NCI-H82 treated with DMSO at 0.1 percent for 48 hours (cell line): ENCODE data around the gene CCDC142.

Experiments used
- DNase-seq: peaks from one replicate; lab custom pipeline; 2025; ENCODE audit not compliant: unreplicated experiment; lab: John Stamatoyannopoulos, UW

The CCDC142 gene

DNA sequence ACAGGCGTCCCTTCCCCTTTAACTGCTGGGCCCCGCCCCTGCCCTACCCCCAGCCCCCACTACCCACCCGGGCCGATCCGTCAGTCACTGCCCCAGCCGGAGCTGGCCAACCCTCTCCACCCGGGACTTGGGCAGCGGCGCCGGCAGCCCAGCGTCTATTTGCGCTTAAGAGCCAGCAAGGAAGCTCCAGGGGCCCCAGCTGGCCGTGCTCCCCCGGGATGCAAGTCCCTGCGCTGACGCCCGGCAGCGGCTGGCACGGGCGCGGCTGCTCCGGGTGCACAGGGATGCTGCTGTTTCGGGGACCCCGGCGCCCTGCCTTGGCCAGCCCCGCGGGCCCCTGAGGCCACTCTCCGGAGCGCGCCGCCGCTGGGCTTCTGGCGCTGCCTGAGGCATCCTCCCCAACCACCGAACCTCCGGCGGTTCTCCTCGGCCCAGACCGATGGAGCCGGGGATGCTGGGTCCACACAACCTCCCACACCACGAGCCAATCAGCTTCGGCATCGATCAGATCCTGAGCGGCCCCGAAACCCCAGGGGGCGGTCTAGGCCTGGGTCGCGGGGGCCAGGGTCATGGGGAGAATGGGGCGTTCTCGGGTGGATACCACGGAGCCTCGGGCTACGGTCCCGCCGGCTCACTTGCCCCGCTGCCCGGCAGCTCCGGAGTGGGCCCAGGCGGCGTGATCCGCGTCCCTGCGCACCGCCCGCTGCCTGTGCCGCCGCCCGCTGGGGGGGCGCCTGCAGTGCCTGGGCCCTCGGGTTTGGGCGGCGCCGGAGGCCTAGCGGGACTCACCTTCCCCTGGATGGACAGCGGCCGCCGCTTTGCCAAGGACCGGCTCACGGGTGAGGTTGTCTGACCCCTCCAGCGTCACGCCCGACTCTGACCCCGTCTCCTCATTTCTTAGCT, 31.8 kb upstream of the CCDC142 start, which contains the start of gene TLX2:
Gene TLX2, plus strand, starts transcription at position 83 of the 903 bp plus-strand sequence. Its CDS starts 357 bp downstream, at position 440.
- DNase-seq: no peak

DNA sequence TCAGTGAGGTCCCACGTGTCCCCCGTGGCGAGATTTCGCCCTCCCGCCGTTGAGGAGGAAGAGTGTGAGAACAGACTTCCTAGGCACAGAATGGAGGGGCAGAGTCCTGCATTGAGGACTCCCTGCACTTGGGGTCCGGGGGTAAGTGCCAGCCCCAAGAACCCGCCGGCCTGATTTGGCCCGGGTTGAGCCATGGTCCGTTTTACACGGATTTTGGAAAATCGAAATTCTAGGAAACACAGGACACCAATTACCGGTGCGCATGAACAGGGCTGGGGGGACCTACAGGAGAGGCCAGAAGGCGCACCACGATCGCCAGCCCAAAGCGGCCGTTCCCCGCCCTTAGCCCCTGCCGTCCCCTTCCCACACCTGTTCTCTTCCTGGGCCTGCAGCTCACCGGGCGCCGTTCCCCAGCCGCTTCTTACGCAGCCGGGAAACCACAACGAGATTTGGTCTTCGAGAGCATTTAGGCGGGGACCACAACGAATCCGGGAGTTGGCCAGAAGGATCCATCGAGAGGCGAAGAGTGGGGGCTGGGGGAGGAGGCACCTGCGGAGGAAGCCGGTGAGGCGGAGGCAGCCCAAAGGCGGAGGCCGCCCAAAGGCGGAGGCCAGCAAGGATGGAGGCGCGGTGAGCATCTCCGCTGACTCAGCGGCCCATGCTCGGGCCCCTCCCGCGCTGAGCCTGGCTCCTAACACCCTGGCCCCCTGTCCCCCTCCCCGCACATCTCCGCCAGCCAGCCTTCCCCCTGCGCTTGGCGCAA, 31.0 kb upstream of the CCDC142 start:
- DNase-seq: peak; percentile 81

DNA sequence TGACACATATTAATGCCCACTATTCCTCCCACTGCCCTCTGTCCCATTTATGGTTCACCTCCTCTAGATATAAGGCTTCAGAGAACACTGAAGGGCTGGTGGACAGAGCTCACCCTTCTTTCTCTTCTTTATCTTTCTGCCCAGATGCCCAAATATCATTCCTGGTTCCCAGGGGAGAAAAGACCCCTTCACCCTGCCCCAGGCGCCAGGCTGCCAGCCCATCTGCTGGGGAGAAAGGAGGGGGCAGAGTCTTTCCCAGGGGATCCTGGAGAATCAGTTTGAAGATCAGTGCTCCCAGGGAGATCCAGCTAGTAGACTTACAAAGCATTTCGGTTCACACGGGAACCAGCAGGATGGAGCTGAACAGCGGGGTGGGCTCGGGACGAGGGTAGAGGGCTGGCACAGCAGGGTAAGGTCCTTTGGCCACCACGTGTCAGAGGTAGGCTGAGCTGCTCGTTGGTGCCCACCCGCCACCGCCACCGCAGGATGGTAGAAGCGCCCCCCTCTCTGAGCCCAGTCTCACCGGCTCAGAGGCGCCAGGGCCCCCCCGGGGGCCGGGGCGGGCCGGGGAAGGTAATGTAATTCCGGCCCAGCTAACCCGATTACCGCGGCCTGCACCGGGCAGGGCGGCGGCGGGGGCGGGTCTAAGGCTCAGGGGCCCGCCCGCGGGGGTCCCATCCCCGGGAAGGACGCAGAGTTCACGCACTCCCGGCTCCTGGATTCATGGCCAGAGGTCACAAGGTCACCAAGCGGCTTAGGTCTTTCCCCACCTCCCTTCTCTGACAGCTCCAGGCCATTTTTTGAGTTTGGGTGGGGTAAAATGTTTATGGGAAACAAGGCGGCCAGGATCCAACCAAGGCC, 30.2 kb upstream of the CCDC142 start:
- peak; percentile 86 for DNase-seq

DNA sequence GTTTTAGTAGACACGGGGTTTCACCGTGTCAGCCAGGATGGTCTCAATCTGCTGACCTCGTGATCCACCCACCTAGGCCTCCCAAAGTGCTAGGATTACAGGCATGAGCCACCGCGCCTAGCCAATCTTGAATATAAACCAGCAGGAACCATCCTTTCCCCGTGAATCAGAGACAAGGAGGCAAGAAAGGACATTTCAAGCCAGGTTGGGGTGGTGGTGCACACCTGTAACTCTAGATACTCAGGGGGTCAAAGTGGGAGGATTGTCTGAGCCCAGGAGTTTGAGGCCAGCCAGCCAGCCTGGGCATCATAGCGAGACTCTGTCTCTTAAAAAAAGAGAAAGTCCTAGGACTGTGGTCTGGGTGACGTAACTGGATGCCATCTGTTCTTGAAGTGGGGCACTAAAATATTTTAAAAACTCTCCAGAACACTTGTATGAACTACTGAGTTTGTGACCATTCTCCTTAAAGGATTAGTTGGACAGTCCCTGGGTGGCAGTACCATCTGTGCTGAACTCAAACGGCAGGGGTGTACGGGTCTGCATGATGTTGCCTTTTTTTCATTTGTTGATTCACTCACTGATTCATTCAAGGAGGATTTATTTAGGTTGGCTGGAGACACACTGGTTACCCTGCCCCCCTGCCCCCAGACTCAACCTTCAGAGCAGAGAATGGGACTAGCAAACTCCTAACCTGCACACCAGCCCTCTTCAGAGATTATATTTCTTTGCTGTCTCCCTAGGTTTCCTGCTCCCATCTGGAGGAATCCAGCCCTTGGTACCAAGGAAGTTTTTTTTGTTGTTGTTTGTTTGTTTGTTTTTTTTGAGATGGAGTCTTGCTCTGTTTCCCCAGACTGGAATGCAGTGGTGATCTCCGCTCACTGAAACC, 28.5 kb upstream of the CCDC142 start:
- DNase-seq: peak; percentile 76

DNA sequence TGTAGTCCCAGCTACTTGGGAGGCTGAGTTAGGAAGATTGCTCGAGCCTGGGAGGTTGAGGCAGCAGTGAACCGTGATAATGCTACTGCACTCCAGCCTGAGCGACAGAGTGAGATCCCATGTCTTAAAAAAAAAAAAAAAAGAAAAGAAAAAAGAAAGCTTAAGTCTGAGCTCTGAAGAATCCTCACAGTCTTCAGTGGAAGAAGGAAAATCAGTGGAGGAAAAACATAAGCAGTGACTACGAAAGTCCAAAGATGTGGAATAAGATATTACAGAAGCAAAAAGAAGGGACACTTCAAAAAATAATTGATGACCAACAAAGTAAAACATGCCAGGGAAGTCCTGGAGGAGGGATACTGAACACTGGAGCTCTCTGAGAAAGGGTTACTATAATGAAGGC, 27.5 kb upstream of the CCDC142 start:
- no peak for DNase-seq

DNA sequence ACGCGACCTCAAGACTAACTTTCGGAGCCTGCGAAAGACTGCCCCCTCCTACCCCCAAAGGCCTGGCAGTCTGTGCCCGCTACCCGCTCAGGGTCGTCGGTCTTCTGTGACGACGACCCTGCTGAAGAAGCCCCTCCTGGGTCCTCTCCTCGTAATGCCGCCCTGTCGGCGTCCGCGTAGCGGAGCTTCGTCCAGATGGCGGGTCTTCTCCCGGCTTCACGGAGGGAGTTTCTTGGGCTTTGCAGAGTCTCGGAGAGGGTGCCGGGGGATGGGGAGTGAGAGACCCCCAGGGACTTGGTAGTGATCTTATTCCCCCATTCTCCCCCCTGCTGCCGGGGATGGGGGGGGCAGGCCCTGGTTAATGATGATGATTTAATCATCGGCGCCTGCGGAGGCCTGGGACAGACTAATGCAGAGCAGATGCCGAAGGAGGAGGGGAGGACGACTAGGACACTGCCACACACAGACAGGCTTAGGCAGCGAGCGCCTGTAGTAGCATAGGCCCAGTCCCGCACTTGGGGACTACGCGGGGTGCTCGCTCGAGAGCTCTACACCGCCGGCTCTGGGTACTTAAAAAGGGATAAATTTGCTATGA, 25.2 kb upstream of the CCDC142 start:
- DNase-seq: peak; percentile 94

DNA sequence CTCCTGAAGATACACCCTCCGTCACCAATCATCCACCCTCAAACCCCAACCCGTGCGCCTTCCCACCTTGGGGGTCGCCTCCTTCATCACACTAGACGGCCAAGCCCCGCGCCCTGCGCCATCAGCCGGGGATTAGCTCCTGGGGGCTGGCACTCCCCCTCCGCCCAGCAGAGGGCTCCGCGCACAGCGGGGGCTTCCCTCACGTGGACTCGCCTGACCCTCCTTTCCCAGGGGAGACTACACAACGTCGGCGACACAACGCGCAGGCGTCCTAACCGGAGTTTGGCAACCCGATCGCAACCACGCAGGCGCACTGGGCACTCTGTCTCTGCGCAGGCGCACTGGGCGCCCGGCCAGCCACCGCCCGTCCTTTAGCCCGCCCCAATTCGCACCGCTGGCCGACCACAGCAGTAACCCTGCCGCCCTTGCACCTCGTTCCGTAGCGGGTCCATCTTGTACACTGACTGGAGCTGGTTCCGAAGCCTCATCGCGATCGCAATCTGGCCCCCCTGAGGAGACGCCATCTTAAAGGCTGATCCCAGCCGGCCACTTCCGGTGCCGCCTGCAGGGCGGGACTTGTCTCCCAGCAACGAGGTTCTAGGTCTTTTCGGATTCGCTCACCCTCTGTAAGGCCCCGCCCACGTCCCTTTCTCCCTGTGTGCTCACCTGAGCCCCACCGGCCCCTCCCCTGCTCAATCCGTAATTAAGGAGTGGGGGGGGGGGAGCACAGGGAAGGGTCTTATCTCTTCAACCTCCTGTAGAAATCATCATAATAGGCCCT, 24.5 kb upstream of the CCDC142 start, which contains the start of gene PCGF1:
Gene PCGF1, minus strand, starts transcription at position 551 of the 781 bp plus-strand sequence. Its CDS starts 27 bp downstream, at position 524.
- peak; percentile 99 for DNase-seq

DNA sequence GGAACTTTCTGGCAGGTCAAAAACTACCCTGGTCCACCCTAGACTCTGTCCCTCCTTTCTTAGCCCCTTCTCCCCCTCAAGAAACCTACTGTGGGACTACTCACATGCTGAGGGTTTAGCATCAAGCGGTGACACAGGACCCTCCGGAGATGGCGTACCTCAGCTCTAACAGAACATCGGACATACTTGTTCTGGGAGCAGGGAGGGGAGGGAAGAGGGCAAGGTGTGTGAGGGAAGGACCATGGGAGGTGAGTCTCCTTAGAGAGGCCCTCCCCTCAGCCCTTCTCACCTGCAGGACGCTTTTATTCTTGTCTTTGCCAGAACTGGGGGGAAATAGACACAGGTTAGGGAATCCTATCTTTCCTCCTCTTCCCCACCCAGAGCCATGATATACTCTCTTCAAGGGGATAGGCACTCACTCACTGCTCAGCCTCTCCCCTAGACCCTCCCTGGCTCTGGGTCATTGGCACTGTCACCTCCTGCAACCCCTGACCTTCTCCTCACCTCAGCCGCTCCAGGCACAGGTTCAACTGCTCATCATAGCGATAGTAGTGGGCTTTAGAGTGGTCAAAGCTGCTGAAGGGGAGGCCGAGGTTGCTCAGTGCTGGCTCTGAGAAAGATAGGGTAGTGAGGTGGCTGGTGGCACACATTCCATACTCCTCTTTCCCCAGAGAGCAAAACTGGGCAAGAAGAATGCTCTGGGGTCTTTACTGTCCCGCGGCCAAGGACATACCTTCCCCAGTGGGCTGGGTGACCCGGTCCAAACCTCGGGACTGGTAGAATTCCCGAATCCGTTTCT, 22.8 kb upstream of the CCDC142 start:
- DNase-seq: no peak

DNA sequence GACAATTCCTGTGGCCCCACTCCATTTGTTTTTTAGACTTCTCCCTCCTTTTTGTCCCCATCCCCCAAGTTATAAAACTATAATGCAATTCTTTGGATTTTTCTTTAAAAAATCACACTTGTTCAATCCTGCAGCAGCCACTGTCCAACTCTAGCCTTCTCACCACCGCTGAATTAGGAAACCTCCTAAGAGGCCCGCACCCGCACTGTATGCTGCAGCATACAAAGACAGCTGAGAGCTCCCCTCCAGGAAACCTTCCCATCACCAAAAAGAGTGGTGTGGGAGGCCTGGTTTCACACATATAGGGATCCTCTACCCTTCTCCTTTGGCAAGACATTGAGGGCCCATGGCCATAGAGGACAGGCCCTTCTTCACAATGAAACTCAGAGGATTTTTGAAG, 21.8 kb upstream of the CCDC142 start:
- no peak for DNase-seq

DNA sequence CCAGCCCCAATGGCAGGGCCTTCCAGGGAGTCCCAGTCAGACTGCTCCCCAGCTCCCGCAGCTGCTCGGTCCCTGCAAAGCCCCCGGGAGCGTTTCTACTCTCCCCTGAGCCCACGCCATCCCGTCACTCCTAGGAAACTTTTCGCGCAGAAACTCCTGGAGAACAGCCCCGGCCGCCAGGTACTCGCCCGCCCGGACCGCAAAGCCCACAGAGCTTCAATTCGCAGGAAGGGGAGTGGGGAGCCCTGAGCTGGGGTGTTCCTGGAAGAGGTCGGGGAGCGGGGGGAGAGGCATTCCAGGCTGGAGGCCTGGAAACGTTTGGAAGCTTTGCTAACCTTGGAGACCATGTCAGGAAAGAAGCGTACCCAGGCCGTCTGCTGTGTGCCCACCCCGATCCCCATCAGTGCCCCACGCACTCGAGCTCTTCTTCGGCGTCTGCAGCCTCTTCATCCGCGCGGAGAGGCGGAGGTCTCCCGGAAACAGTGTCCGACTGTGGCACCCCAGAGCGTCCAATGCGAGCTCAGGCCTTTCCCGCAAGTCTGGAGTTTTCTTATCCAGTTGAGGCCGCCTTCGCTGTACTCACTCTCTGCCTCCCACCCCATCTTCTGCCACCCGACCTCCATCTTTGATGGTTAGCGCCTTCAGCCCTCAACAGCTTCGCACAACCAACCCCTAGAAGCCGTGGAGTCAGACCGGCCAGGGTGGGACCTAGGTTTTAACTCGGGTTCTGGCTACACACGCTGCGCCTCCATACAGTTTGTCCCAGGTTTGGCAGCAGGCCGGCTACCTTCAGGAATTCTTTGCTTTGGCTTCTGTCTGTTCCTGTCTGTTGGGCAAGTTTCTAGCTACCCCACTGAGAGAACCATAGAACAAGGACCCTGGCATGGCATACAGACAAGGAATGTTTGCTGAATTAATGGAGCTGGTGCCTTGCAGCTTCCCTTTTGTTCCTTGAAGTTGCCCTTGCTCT, 21.0 kb upstream of the CCDC142 start:
- DNase-seq: no peak

DNA sequence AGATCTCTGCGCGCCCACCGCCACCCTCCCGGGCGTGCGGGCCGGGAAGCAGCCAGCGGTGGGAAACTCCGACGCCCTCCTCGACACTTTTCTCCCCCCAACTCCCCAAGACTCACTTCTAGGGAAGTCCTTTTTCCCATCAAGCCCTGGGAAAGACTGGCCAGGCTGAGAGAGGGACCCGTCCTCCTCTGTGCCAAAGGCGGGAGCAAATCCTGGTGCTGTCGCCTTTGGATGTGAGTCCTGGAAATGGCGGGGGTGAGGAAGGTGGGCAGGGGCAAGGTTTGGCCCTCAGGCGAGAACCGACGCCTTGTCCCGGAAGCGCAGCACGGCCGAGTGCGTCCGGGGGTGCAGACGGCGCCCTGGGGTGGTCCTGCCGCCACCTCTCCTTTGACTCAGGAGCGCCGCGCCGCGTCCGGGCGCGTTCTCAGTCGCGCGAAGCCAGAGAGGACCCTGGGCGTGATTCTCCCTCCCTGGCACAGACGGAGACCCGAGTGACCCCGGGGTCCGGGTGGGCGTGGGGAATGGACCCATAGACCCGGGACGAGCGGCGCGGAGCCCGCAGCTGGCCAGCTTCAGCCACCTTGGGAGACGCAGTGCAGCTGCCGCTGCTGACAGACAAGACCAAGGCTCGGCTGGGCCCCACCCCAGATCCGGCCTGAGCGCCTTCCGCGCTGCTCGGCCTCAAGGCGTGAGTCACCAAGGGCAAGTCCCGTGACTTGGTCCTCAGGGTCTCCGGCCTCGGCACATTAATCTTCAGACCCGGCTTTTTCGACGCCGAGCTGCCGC, 20.1 kb upstream of the CCDC142 start:
- no peak for DNase-seq

DNA sequence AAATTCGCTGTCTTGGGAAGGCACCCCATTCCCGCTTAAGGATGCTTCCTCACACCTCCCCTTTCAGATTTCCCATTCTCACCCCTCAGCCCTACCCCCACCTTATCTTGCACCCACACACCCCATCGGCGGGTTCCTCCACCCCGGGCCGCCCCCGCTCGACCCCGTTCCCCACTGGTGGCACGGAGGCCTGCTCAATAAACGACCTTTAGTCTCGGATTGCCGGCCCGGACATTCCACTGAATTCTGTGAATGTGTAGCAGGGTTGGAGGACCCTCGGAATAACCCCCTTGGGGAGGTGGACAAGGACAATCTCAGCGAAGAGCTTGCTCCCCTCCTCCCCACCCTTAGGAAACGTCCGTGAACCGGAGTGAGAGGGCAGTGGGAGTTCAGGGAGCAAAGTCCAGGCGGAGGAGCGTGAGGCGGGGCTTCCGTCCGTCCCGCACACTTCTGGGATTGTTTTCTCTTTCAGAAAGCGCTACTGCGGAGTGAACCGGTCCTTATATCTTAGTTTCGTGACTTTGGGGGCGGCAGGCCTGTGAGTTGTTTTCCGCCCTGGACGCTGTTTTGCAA, 19.4 kb upstream of the CCDC142 start:
- no peak for DNase-seq

DNA sequence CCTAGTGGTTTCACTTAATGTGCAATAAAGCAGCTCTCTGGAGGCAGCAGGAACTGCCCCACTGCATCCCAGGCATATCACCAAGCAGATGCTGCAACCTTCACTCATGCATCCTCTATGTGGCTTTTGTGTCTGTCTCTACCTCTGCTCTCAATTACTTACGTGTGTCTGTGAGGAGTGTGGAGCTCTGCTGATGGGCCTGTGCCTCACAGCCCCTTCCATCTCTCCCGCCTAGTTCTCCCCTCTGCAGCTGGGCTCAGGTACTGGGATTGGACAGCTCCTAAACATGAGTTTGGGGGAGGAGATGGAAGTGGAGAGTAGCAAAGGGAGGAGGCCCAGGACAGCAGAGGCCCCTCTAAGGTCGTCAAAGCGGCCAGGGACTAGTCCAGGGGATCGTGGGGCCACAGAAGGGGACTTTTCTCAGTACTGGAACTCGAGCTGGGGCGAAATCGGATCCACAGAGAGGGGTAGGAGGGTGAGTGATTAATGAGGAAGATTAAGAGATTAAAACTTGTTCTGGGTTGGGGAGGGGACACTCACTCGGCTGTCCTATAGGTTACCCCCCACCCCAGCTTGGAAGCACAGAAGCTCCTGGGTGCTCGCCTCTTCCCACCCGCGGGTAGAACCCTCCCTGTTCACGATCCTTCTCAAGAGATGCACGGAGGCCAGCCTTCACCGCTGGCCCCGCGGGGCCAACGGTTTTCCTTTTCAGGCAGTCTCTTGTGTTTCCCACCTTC, 18.7 kb upstream of the CCDC142 start:
- DNase-seq: peak; percentile 92

DNA sequence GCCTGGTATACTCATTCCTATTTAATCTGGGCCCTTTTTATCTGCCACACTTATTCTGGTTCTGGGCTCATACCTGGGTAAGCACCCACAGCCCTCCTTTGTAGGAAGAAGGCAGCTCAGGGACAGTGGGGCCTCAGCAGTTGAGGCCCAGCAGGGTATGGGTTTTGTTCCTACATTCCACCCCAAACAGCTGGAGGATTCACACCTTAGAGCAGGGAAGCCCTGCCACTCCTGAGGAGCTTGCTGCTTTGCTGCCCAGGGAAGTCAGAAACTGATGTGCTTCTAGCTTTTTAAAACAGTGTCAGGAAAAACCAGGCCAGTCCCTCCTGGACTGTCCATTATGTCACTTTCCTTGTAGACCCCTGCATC, 17.8 kb upstream of the CCDC142 start:
- no peak for DNase-seq

DNA sequence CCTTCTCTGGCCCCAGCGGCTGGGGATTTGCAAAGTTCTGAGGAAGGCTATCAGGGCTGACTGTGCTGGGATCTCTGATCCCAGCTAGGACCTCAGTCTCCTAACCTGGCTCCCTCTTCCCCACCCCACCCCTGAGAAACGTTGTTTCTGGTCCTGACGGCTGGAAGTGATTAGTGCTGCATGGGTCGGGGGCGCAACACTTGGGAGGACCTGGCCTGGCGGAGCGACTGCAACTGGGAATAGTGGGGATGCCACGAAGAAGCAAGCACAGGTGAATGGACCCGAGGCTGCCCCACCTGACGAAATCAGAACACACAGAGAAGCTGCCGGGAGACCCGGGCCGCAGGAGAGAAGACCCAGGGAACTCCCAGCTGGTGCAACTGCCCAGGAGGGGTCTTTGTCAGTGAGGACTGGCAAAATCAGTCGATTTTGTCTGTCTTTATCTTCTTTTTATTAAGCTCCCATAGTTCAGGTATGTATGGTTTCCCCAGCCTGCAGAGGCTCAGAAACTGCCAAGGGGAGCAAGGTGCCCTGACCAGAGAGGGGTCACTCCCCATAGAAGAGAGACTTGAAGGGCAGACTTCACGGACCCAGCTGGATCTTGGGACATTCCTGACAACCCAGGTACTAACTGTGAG, 17.3 kb upstream of the CCDC142 start:
- DNase-seq: no peak
